Astrocyte of the hippocampus (primary cell): Measurements from ENCODE around the gene NPLOC4.
"Not testable (repeated sequence)": the region's sequence is repeated elsewhere in the genome, so short reads cannot be mapped to it uniquely, and the experiment has no call there.

Experiments
- DNase-seq: peaks from one replicate; pipeline ENCODE4 v3.0.0; 2011; ENCODE audit warnings: low read depth, low spot score

The NPLOC4 gene

DNA sequence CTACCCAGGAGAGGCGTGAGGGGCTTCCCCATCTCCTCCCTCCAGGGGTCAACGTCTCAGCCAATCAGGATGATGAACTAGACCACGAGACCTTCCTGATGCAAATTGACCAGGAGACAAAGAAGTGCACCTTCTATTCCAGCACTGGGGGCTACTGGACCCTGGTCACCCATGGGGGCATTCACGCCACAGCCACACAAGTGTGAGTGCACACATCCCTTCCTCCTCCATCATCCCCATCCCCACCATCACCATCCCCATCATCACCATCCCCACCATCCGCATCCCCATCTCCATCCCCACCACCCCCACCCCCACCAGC is 101.9 kb downstream of the NPLOC4 start:
- DNase-seq = no peak

- no peak for DNase-seq
These were observed 102.5 kb downstream of the NPLOC4 start for GRCh38 chr17:81534157-81535006.

- no peak for DNase-seq
These were observed 103.4 kb downstream of the NPLOC4 start for GRCh38 chr17:81533339-81534141.

- no peak for DNase-seq
These were observed 104.2 kb downstream of the NPLOC4 start for GRCh38 chr17:81532490-81533287.

- not testable (repeated sequence) for DNase-seq
These were observed 104.9 kb downstream of the NPLOC4 start for GRCh38 chr17:81531998-81532404.

DNA sequence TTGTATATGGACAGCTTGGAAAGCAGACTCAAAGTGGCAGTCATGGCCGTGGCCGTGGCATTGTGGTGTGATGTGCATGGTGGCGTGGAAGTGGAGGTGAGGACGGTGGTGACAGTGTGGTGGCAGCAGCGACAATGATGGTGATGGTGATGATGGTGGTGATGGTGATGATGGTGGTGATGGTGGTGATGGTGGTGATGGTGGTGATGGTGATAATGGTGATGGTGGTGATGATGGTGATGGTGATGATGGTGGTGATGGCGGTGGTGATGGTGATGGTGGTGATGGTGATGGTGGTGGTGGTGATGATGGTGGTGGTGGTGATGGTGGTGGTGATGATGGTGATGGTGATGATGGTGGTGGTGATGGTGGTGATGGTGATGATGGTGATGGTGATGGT is 105.9 kb downstream of the NPLOC4 start:
- not testable (repeated sequence) for DNase-seq

- DNase-seq = no peak
These were observed 107.5 kb downstream of the NPLOC4 start for GRCh38 chr17:81529437-81529803.

DNA sequence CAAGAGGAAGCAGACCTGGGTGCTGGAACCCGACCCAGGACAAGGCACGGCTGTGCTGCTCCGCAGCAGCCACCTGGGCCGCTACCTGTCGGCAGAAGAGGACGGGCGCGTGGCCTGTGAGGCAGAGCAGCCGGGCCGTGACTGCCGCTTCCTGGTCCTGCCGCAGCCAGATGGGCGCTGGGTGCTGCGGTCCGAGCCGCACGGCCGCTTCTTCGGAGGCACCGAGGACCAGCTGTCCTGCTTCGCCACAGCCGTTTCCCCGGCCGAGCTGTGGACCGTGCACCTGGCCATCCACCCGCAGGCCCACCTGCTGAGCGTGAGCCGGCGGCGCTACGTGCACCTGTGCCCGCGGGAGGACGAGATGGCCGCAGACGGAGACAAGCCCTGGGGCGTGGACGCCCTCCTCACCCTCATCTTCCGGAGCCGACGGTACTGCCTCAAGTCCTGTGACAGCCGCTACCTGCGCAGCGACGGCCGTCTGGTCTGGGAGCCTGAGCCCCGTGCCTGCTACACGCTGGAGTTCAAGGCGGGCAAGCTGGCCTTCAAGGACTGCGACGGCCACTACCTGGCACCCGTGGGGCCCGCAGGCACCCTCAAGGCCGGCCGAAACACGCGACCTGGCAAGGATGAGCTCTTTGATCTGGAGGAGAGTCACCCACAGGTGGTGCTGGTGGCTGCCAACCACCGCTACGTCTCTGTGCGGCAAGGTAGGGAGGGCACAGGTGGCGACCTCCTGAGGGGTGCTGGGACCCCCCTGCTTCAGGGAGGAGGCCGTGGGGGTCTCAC is 108.1 kb downstream of the NPLOC4 start:
- DNase-seq = no peak

GRCh38 chr17:81528384-81528650 is 108.6 kb downstream of the NPLOC4 start:
- DNase-seq = no peak

DNA sequence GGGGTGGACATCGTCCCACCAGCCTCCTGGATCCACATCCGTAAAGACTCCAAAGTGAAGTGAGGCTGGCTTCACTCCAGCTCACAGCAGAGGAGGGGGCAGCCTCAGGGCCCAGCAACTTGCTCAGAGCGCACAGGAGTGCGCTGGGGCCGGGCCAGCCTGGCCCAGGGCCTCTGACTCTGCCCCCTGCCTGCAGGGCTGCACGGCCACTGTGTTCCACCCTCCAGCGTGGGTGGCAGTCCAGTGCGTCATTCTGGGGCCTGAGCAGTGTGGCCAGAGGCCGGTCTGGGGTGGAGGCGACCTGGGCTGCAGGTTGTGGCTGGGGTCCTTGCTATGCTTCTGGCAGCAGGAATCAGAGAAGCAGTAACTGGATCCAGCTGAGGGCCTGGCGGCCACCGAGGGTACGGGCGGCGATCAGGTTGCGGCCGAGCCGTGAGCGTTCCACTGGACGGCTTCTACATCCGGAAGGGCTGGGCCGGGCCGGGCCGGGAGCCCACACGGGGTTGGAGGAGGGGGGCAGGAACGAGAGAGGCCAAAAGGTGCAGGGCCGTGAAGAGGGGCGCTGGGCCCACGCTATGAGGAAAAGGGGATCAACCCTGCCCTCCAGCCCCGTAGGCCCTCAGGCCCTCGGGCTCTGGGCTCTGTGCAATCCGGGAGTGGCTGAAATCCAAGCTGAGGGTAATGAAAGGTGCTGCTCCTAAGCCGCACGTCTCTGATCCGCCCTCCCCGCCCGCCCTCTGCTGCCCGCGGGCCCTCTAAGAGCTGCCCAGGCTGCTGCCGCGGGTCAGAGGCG is 109.1 kb downstream of the NPLOC4 start, which contains the start of gene FSCN2:
FSCN2 (plus strand) TSS at position 787 of the 793 bp plus-strand sequence. CDS start 155 bp downstream, outside the sequence.
- peak; percentile 30 for DNase-seq

DNA sequence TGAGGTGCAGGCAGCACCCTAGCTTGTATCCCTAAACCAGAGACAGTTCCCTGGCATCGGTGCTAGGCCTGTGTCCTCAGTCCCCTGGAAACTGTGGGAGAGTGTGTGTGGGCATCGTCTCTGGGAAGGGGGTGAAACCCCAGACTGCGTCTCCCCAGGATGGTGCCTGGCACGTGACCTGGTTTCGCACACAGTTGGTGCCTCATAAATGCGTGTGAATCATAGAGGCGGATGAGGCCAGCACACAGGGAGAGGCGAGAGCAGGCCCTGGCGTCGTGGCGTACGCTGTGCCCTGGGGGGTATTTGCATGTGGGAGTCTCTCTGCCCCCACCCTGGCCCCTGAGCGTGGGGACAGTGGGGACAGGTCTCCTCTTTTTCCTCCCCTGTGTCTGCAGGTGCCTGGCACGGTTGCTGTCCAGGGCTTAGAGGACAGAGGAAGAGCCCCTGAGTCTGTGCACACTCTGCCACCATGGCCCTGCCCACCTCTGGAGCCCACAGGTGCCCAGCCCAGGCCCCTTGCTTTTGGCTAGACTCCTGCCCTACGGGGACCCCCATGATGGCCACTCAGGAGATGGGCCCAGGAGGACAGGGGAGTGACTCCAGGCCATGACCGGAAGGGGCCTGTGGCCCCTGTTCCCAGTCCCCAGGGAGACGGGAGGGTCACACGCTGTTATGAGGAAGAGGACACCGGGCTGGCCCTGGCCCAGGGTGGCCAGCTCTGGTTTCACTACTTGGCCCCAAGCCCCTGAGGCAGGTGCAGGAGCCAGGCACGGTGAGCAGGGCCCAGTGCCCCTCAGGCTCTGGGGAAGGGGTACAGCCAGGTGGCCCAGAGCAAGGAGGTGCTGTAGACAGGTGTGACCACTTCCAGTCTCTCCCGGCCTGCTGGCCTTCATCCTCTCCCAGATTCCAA is 110.0 kb downstream of the NPLOC4 start:
- no peak for DNase-seq

DNA sequence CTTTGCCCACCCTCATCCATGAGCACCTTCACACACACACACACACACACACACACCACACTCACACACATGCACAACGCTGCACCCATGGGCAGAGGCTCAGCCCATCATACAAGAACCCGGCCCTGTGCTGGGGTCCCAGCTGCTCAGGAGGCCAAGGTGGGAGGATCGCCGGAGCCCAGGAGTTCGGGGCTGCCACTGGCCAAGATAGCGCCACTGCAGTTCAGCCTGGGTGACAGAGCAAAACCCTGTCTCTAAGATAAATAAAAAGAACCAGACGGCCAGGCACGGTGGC is 112.1 kb downstream of the NPLOC4 start:
- DNase-seq = no peak

- DNase-seq = no peak
These were observed 112.7 kb downstream of the NPLOC4 start for GRCh38 chr17:81524039-81524864.

- peak; percentile 78 for DNase-seq
These were observed 113.4 kb downstream of the NPLOC4 start for GRCh38 chr17:81523402-81524038.

GRCh38 chr17:81522491-81523401 is 114.2 kb downstream of the NPLOC4 start:
- DNase-seq = peak; percentile 78

- no peak for DNase-seq
These were observed 116.7 kb downstream of the NPLOC4 start for GRCh38 chr17:81520021-81520901.
